Coronary artery (tissue), 2 donors: Measurements from ENCODE around the gene IL6R.

ENCODE experiments used
- DNase-seq: peaks from one replicate; pipeline ENCODE4 v3.0.0-alpha.2; 2017; ENCODE audit warnings: low spot score
- H3K27ac ChIP-seq, 2 donors: fragments of 200-600 bp; sonication (generic); one replicate each; pipeline ENCODE4 v1.5.1; 2016 to 2019
- H3K4me3 ChIP-seq: fragments of 200-600 bp; sonication (generic); 2 replicates; pipeline ENCODE4 v1.5.1; 2016; ENCODE audit warnings: mild to moderate bottlenecking, moderate library complexity
- CTCF ChIP-seq: fragments of 200-600 bp; sonication (generic); IDR thresholded peaks from one replicate; pipeline ENCODE4 v1.5.1; 2019; ENCODE audit warnings: antibody characterized with exemption

The IL6R gene

GRCh38 chr1:154492115-154492514 is 87.0 kb downstream of the IL6R start:
- no peak for DNase-seq

GRCh38 chr1:154493276-154493675 is 88.1 kb downstream of the IL6R start:
- H3K27ac ChIP-seq: peak overlapping the region in 1 of 2 donors; percentile 52
- TF ChIP-seq CTCF: no peak
- no peak overlapping the region for H3K4me3 ChIP-seq
- no peak for DNase-seq

More at GRCh38 chr1:154492115-154492514, 87.0 kb downstream of the IL6R start:
- Histone ChIP-seq H3K4me3 (no peak overlapping the region), H3K27ac (peak overlapping the region in 1 of 2 donors; percentile 20)
- TF ChIP-seq CTCF: no peak

GRCh38 chr1:154495496-154496273 is 90.5 kb downstream of the IL6R start:
- TF ChIP-seq CTCF: no peak
- H3K4me3 ChIP-seq: no peak overlapping the region
- H3K27ac ChIP-seq: no peak overlapping the region
- no peak for DNase-seq

GRCh38 chr1:154496383-154496782 is 91.2 kb downstream of the IL6R start:
- TF ChIP-seq CTCF: no peak
- no peak overlapping the region for H3K4me3 ChIP-seq
- no peak overlapping the region for H3K27ac ChIP-seq
- no peak for DNase-seq

GRCh38 chr1:154497026-154497806 is 92.1 kb downstream of the IL6R start:
- H3K4me3 ChIP-seq: no peak overlapping the region
- no peak for TF ChIP-seq CTCF
- DNase-seq: no peak
- H3K27ac ChIP-seq: no peak overlapping the region

- H3K4me3 ChIP-seq: peak overlapping the region; percentile 74
- no peak for TF ChIP-seq CTCF
- DNase-seq: no peak
- H3K27ac ChIP-seq: no peak overlapping the region
Observed at GRCh38 chr1:154499446-154499845, 94.3 kb downstream of the IL6R start.
